SK-N-SH (cell line): Measurements from ENCODE around the gene ADGRL3. TPM values are rescaled to one million over a fixed set of nuclear protein-coding genes. Genes with fewer than 3 reads are reported as not detected.

Experiments
- CTCF ChIA-PET: fragments of 300-600, 350-600 bp; formaldehyde crosslinking; extraction: SDS; loops from one replicate; lab custom pipeline; 2021; lab: Yijun Ruan, JAX
- POLR2A ChIA-PET: fragments of 350-600 bp; sonication (Branson Sonifier 250); formaldehyde crosslinking; extraction: SDS; loops from one replicate; lab custom pipeline; 2020; ENCODE audit warnings: antibody characterized with exemption, inconsistent platforms; lab: Yijun Ruan, JAX
- DNase-seq: peaks from one replicate; pipeline ENCODE4 v3.0.0; 2012
- H2AFZ ChIP-seq: fragments of 200-600 bp; sonication (generic); 2 replicates; pipeline ENCODE4 v1.8.1; 2016; ENCODE audit warnings: antibody characterized with exemption, mild to moderate bottlenecking, low read depth
- H3F3A ChIP-seq: fragments of 200-600 bp; sonication (generic); replicated peaks from 2 replicates; pipeline ENCODE3; 2016; ENCODE audit warnings: antibody characterized with exemption, mild to moderate bottlenecking; ENCODE audit not compliant: insufficient read depth
- H3K27ac ChIP-seq, 2 experiments: fragments of 200-500 bp in 1 of 2; fragments of 200-600 bp in 1 of 2; sonication (Bioruptor generic) in 1 of 2; sonication (generic), shearing (Covaris generic) in 1 of 2; 2 replicates each; pipeline versions ENCODE4 v1.5.1 to v1.6.1; 2014 to 2016; ENCODE audit warnings: low read depth in 2 of 2, inconsistent platforms in 1 of 2, low read length in 1 of 2, mild to moderate bottlenecking in 1 of 2, mixed read lengths in 1 of 2
- H3K27me3 ChIP-seq: fragments of 200-600 bp; sonication (generic), shearing (Covaris generic); 2 replicates; pipeline ENCODE4 v1.6.1; 2016; ENCODE audit warnings: mixed run types; ENCODE audit not compliant: insufficient read depth
- H3K36me3 ChIP-seq, 2 experiments: fragments of 200-500 bp in 1 of 2; fragments of 200-600 bp in 1 of 2; sonication (Bioruptor generic) in 1 of 2; sonication (generic) in 1 of 2; replicated peaks in 1 of 2; 2 replicates each; pipeline versions ENCODE3 to v1.5.1; 2014 to 2016; ENCODE audit warnings: low read length in 1 of 2, mild to moderate bottlenecking in 1 of 2; ENCODE audit not compliant: insufficient read depth in 2 of 2, control insufficient read depth in 1 of 2
- H3K4me1 ChIP-seq, 2 experiments: fragments of 200-500 bp in 1 of 2; fragments of 200-600 bp in 1 of 2; sonication (Bioruptor generic) in 1 of 2; sonication (generic), shearing (Covaris generic) in 1 of 2; 2 replicates each; pipeline versions ENCODE4 v1.5.1 to v1.6.1; 2014 to 2016; ENCODE audit warnings: low read depth in 1 of 2, low read length in 1 of 2, mixed run types in 1 of 2; ENCODE audit not compliant: insufficient read depth in 2 of 2, control insufficient read depth in 1 of 2
- H3K4me2 ChIP-seq: fragments of 200-600 bp; sonication (generic), shearing (Covaris generic); 2 replicates; pipeline ENCODE4 v1.6.1; 2017; ENCODE audit warnings: mixed run types
- H3K4me3 ChIP-seq, 2 experiments: fragments of 200-500 bp in 1 of 2; fragments of 200-600 bp in 1 of 2; sonication (Bioruptor generic) in 1 of 2; sonication (generic), shearing (Covaris generic) in 1 of 2; 2 replicates each; pipeline versions ENCODE4 v1.5.1 to v1.8.1; 2014 to 2016; ENCODE audit warnings: low read depth in 2 of 2, inconsistent platforms in 1 of 2, low read length in 1 of 2, mild to moderate bottlenecking in 1 of 2, mixed read lengths in 1 of 2, moderate library complexity in 1 of 2
- H3K79me2 ChIP-seq: fragments of 200-600 bp; sonication (generic); 2 replicates; pipeline ENCODE4 v1.8.1; 2017; ENCODE audit warnings: mild to moderate bottlenecking; ENCODE audit not compliant: insufficient read depth
- H3K9ac ChIP-seq: fragments of 200-600 bp; sonication (generic); 2 replicates; pipeline ENCODE4 v1.6.1; 2017; ENCODE audit warnings: mixed run types
- H3K9me2 ChIP-seq: fragments of 200-600 bp; sonication (generic); 2 replicates; pipeline ENCODE4 v1.6.1; 2017; ENCODE audit warnings: mixed run types
- H3K9me3 ChIP-seq: fragments of 200-600 bp; sonication (generic); 2 replicates; pipeline ENCODE4 v1.6.1; 2017; ENCODE audit warnings: mixed run types, mild to moderate bottlenecking, moderate library complexity
- H4K20me1 ChIP-seq: fragments of 200-600 bp; sonication (generic); 2 replicates; pipeline ENCODE4 v1.6.1; 2017; ENCODE audit warnings: mild to moderate bottlenecking, mixed run types; ENCODE audit not compliant: insufficient read depth
- ELF1 ChIP-seq: IDR thresholded peaks from 2 replicates; pipeline ENCODE4 v1.4.0; 2012
- FOXM1 ChIP-seq: IDR thresholded peaks from 2 replicates; pipeline ENCODE4 v1.4.0; 2012; ENCODE audit warnings: low read depth, mild to moderate bottlenecking
- GATA2 ChIP-seq: sonication (generic); formaldehyde crosslinking; IDR thresholded peaks from 2 replicates; pipeline ENCODE4 v1.5.0; 2020; ENCODE audit warnings: mild to moderate bottlenecking, missing genetic modification reagents
- JUND ChIP-seq: IDR thresholded peaks from 2 replicates; pipeline ENCODE4 v1.4.0; 2012
- MEF2A ChIP-seq: IDR thresholded peaks from 2 replicates; pipeline ENCODE4 v1.4.0; 2012; ENCODE audit warnings: low read depth, borderline replicate concordance
- MXI1 ChIP-seq: IDR thresholded peaks from 2 replicates; pipeline ENCODE4 v1.6.1; 2012; ENCODE audit warnings: mild to moderate bottlenecking, low read depth, low read length, improper control_type of control experiment
- PBX3 ChIP-seq: IDR thresholded peaks from 2 replicates; pipeline ENCODE4; 2012
- POLR2AphosphoS5 ChIP-seq: IDR thresholded peaks from 2 replicates; pipeline ENCODE4 v1.6.1; 2012; ENCODE audit warnings: low read depth, low read length
- RFX5 ChIP-seq: IDR thresholded peaks from 2 replicates; pipeline ENCODE4 v1.6.1; 2012; ENCODE audit warnings: mild to moderate bottlenecking, improper control_type of control experiment, low read length
- SIN3A ChIP-seq: IDR thresholded peaks from 2 replicates; pipeline ENCODE4 v1.6.1; 2012; ENCODE audit warnings: low read depth, mild to moderate bottlenecking, low read length, moderate library complexity, borderline replicate concordance
- SMC3 ChIP-seq: IDR thresholded peaks from 2 replicates; pipeline ENCODE4 v1.6.1; 2012; ENCODE audit warnings: low read depth, low read length, improper control_type of control experiment
- TCF12 ChIP-seq: IDR thresholded peaks from 2 replicates; pipeline ENCODE4 v1.4.0; 2012
- TEAD4 ChIP-seq: IDR thresholded peaks from 2 replicates; pipeline ENCODE4 v1.4.0; 2012; ENCODE audit warnings: mild to moderate bottlenecking, borderline replicate concordance; ENCODE audit not compliant: insufficient read depth
- USF1 ChIP-seq: IDR thresholded peaks from 2 replicates; pipeline ENCODE4 v1.4.0; 2012; ENCODE audit warnings: low read depth, borderline replicate concordance
- USF2 ChIP-seq: fragments of 150-350 bp; IDR thresholded peaks from 2 replicates; pipeline ENCODE4 v1.6.1; 2017; ENCODE audit warnings: antibody characterized with exemption, low read length, low read depth, borderline replicate concordance
- WGBS: methylation state at CpG from one replicate; pipeline ENCODE4 v1.1.6; 2017; ENCODE audit warnings: low lambda C conversion rate; 5-methylcytosine and 5-hydroxymethylcytosine counted together
- polyA plus RNA-seq, 3 experiments: library from polyadenylated mRNA; depleted of rRNA; stranded (reverse); fragments of >200 nt; gene quantifications; 2 replicates each; pipeline ENCODE4 v1.2.3, GENCODE V29; 2012

Gene ADGRL3
- polyA plus RNA-seq, 1 of the 3 experiments (the other 2 are of a cell fraction), result 0.03 TPM

GRCh38 chr4:61478340-61478739 lies 278.2 kb downstream of the ADGRL3 start:
- Histone ChIP-seq H3K27ac (no peak overlapping the region), H3K4me3 (no peak overlapping the region), H3K27me3 (no peaks in the 10 kb centered on the region), H3K36me3 (no peaks in the 10 kb centered on the region), H3F3A (no peaks in the 10 kb centered on the region), H3K9me3 (no peaks in the 10 kb centered on the region), H3K4me1 (no peaks in the 10 kb centered on the region; a peak in 1 of 4 replicates), H4K20me1 (no peaks in the 10 kb centered on the region), H3K9ac (no peak overlapping the region), H3K9me2 (no peaks in the 10 kb centered on the region), H2AFZ (no peak overlapping the region), H3K4me2 (no peak overlapping the region), H3K79me2 (no peaks in the 10 kb centered on the region)
- no peak for TF ChIP-seq POLR2AphosphoS5
- TF ChIP-seq MEF2A, result no peak
- no peak for TF ChIP-seq MXI1
- TF ChIP-seq USF2, result no peak
- no peak for TF ChIP-seq TEAD4
- no peak for TF ChIP-seq JUND
- TF ChIP-seq TCF12, result no peak
- no peak for TF ChIP-seq RFX5
- TF ChIP-seq GATA2 (CRISPR knock-in tag), result no peak
- peak; percentile 2 for DNase-seq
- ChIA-PET CTCF (no interaction called here), POLR2A (no interaction called here)

- ChIA-PET POLR2A (no interaction called here), CTCF (interaction anchor here (0.6 to 1.0 kb wide), 2 partner anchors 31 to 111 kb away, joined by 3 read pairs; no protein-coding TSS in a partner anchor)
- no peak overlapping the region for H3K4me2 ChIP-seq
- no peaks in the 10 kb centered on the region for H3K9me2 ChIP-seq
- no peaks in the 10 kb centered on the region for H3K27me3 ChIP-seq
- H3F3A ChIP-seq, result no peaks in the 10 kb centered on the region
- H3K27ac ChIP-seq, result no peak overlapping the region
- no peaks in the 10 kb centered on the region for H3K4me1 ChIP-seq
- H3K9ac ChIP-seq, result no peak overlapping the region
- 78% methylated on average over 3 of the region's 3 CpGs for WGBS
- H3K79me2 ChIP-seq, result no peaks in the 10 kb centered on the region
- no peak overlapping the region for H3K4me3 ChIP-seq
- H2AFZ ChIP-seq, result no peak overlapping the region
- TF ChIP-seq USF1 (no peak), TCF12 (no peak), SMC3 (no peak), MEF2A (no peak), ELF1 (no peak), FOXM1 (no peak), PBX3 (no peak), SIN3A (no peak)
- no peaks in the 10 kb centered on the region for H3K36me3 ChIP-seq
- no peaks in the 10 kb centered on the region for H4K20me1 ChIP-seq
- no peak for DNase-seq
- H3K9me3 ChIP-seq, result no peaks in the 10 kb centered on the region
These were observed 284.9 kb downstream of the ADGRL3 start for GRCh38 chr4:61485056-61485455.
